Upper lobe of right lung (tissue), 1 donor: ENCODE data around the gene HNF1B. TPM values are rescaled to one million over a fixed set of nuclear protein-coding genes. Genes with fewer than 3 reads are reported as not detected.

ENCODE experiments used
- ATAC-seq: fragments of 200-7000 bp; cut with Tn5 transposase; one replicate; pipeline ENCODE4 v1.9.1; 2020; ENCODE audit warnings: mild to moderate bottlenecking, moderate library complexity
- DNase-seq: peaks from one replicate; pipeline ENCODE4 v3.0.0-alpha.2; 2020
- H3K27ac ChIP-seq: fragments of 200-600 bp; one replicate; pipeline ENCODE4 v1.8.0; 2022
- H3K27me3 ChIP-seq: fragments of 200-600 bp; one replicate; pipeline ENCODE4 v1.8.0; 2022; ENCODE audit warnings: mild to moderate bottlenecking
- H3K36me3 ChIP-seq: fragments of 200-600 bp; one replicate; pipeline ENCODE4 v1.8.0; 2022
- H3K4me1 ChIP-seq: fragments of 200-600 bp; one replicate; pipeline ENCODE4 v1.8.0; 2022
- H3K4me3 ChIP-seq: fragments of 200-600 bp; one replicate; pipeline ENCODE4 v1.8.0; 2022; ENCODE audit warnings: mild to moderate bottlenecking
- H3K9me3 ChIP-seq: fragments of 200-600 bp; one replicate; pipeline ENCODE4 v1.8.0; 2022
- CTCF ChIP-seq: fragments of 200-600 bp; IDR thresholded peaks from one replicate; pipeline ENCODE4 v1.8.0; 2022; ENCODE audit warnings: antibody characterized with exemption
- intact Hi-C: fragments of 100-400 bp; cut with DNase I; formaldehyde crosslinking; loops from one replicate; pipeline ENCODE4 v1.11.0; 2022
- total RNA-seq: library from RNA; stranded (reverse); fragmentation: NEBNext Ultra II Directional; extraction: Animal tissue kit (Norgen Biotek cat#: 25700); gene quantifications from one replicate; pipeline ENCODE4 v1.2.1, GENCODE V29; 2021
- donor health status: DM: no; HTN: yes; CAD: no; lungs with severe emphysema.

HNF1B gene
- total RNA-seq, 1 donor from 2014 or later: 19.8 TPM

- no peak for DNase-seq
- Histone ChIP-seq H3K27ac (no peak overlapping the region), H3K36me3 (no peaks in the 10 kb centered on the region), H3K27me3 (peaks cover 17% of the 10 kb centered on the region), H3K4me1 (no peaks in the 10 kb centered on the region), H3K9me3 (no peaks in the 10 kb centered on the region), H3K4me3 (no peak overlapping the region)
- no peak for ATAC-seq
- intact Hi-C loops: no loop called here
- no peak for TF ChIP-seq CTCF
These were observed 6.1 kb upstream of the HNF1B start for GRCh38 chr17:37750768-37751475.

GRCh38 chr17:37750292-37750691 lies 5.4 kb upstream of the HNF1B start:
- no peaks in the 10 kb centered on the region for H3K36me3 ChIP-seq

GRCh38 chr17:37747222-37747621 lies 2.4 kb upstream of the HNF1B start:
- DNase-seq (no peak), ATAC-seq (no peak)
- Histone ChIP-seq H3K27me3 (peaks cover 53% of the 10 kb centered on the region), H3K27ac (peak overlapping the region; percentile 81), H3K4me1 (peaks cover 26% of the 10 kb centered on the region), H3K9me3 (no peaks in the 10 kb centered on the region), H3K36me3 (no peaks in the 10 kb centered on the region), H3K4me3 (peak overlapping the region; percentile 10)
- TF ChIP-seq CTCF: no peak
- intact Hi-C loops: loop anchor here (5.0 kb wide), 1 partner anchor 105 kb away; the partner anchor contains the start of gene DDX52

More at GRCh38 chr17:37750292-37750691, 5.4 kb upstream of the HNF1B start:
- no peak for TF ChIP-seq CTCF
- ATAC-seq (no peak), DNase-seq (no peak)
- Histone ChIP-seq H3K4me3 (no peak overlapping the region), H3K4me1 (peaks cover 4% of the 10 kb centered on the region), H3K27me3 (peaks cover 23% of the 10 kb centered on the region), H3K9me3 (no peaks in the 10 kb centered on the region), H3K27ac (no peak overlapping the region)
- intact Hi-C loops: no loop called here

GRCh38 chr17:37746617-37747016 lies 1.8 kb upstream of the HNF1B start:
- DNase-seq: no peak
- no peak for ATAC-seq
- intact Hi-C loops: loop anchor here (5.0 kb wide), 1 partner anchor 104 kb away; the partner anchor contains the start of gene DDX52

GRCh38 chr17:37745801-37746426 lies 1.1 kb upstream of the HNF1B start:
- Histone ChIP-seq H3K4me1 (peaks cover 31% of the 10 kb centered on the region), H3K27ac (peak overlapping the region; percentile 81), H3K27me3 (peaks cover 66% of the 10 kb centered on the region), H3K4me3 (peak overlapping the region; percentile 53), H3K36me3 (no peaks in the 10 kb centered on the region), H3K9me3 (no peaks in the 10 kb centered on the region)
- ATAC-seq (peak; percentile 3), DNase-seq (no peak)
- TF ChIP-seq CTCF: no peak
- intact Hi-C loops: loop anchor here (5.0 kb wide), 1 partner anchor 104 kb away; the partner anchor contains the start of gene DDX52

More at GRCh38 chr17:37746617-37747016, 1.8 kb upstream of the HNF1B start:
- Histone ChIP-seq H3K27me3 (peaks cover 59% of the 10 kb centered on the region), H3K36me3 (no peaks in the 10 kb centered on the region), H3K4me3 (peak overlapping the region; percentile 53), H3K4me1 (peaks cover 31% of the 10 kb centered on the region), H3K9me3 (no peaks in the 10 kb centered on the region), H3K27ac (peak overlapping the region; percentile 81)
- no peak for TF ChIP-seq CTCF
